NCI-H446 (cell line): Measurements from ENCODE around the gene TSPAN18.

Experiments used
- DNase-seq, 2 experiments: peaks; one replicate each; lab custom pipeline; 2025; lab: John Stamatoyannopoulos, UW

The TSPAN18 gene

GRCh38 chr11:44711113-44711786, 15.5 kb upstream of the TSPAN18 start:
- DNase-seq, result peak; percentile 61 to 92

DNA sequence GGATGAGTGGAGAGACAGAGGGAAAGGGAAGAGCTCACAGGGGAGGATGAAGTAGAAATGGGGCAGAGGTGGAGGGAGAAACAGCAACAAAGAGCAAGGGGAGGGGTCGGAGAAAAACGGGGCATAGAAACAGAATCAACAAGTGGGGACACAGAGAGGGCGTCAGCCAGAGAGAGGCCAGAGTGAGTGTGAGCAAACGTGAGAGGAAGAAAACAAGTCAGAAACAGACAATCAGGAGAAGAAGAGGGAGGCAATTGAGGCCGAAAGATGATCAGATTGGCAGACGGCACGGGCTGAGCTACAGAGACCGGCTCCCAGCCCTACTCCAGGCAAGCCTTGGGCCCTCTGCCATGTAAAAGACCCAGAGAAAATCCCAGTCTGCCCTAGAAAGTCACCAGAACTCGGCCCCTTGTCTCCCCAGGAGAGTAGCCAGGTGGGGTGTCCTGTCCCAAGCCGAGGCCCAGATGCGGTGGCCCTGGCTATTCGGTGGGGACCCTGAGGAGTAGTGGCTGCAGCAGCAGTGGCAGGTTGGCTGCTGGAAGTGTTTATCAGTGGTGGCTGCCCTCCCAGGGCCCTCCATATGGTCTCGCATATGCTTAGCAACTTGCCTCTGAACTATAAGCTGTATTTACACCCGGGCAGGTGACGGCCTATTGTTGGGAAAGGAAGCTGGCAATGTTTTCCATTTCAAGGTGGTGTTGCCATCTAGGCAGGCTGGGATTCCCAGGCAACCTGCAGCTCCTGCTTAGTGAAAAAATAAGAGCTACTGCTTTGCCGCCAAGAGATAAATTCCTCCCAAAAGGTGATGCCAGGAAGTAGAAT, 14.8 kb upstream of the TSPAN18 start:
- DNase-seq, result peak; percentile 49 to 79

GRCh38 chr11:44713022-44713421, 13.7 kb upstream of the TSPAN18 start:
- no peak for DNase-seq

DNA sequence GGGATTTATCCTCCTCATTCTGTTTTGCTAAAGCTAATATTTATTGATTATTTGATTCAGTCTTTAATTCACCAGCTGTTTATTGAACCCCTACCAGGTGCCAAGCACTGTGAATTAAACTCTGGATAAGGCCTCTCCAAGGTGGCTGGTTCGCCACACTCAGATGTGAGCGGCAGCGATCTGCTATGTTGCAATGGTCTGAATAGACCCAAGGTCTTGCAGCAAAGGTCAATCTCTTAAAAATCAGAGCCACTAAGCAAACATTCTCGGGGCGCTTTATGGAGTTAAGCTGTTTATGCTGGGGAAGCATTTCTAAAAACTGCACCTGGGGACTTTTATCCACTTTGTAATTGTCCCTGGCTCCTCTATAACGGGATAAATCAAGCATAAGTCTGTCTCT, 10.5 kb upstream of the TSPAN18 start:
- DNase-seq, result no peak

- DNase-seq, result no peak
These were observed 8.7 kb upstream of the TSPAN18 start for GRCh38 chr11:44718057-44718456.

DNA sequence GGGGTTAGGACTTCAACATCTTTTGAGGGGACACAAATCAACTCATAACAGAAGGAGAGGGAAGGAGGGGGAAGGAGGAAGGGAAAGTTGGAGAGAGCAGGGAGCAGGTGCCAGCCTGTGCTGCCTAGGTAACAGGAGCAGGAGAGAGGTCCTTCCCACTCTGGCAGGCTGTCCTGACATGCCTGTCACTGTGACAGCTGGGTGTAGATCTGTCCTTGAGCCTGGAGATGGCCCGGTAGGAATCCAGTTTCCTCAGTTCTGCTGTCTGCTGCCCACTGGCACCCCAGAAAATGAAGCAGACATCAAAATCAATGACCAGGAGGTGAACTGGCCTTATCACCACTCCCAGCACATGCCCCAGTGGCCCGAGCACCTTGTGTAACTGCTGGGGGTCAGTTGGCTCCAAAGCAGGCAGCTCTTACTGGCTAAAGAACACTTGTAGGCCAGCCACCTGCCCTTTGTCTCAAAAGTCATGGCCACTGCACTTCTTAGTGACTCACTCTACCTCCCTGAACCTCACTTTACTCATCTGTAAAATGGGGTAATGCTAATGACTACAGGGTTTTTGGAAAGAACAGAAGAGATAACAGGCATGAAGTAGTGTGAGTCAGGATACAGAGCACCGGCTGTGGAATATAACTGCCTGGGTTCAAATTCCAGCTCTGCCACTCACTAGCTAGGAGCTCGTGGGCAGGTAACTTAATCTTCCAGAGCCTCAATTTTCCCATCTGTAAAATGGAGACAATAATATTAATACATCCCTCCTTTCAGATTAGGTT, 8.0 kb upstream of the TSPAN18 start:
- no peak for DNase-seq

DNA sequence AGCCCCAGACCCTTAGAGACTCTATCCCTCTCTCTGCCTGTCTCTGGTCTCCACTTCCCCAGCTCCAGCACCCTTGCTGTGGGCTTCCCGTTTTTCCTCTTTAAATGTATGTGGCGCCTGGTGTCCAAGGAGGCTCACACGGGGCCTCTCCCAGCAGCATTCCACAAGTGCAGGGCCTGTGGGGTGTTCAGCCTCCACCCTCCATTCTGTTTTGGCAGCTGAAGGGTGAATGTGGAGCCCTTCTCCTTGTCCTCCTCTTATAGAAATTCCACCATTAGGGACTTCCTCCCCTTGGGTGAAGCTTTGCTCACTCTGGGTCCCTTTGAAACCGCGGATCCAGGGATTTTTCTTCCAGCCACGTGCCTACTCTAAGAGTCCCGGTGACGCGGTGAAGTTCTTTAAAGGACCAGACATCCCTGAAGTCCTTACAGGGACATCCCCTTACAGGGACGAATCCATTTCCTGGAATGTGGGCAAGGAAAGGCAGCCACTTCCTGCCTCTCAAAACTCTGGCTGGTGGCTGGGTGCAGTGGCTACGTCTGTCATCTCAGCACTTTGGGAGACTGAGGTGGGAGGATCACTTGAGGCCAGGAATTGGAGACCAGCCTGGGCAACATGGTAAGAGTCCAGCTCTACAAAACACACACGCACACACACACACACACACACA, 1.6 kb upstream of the TSPAN18 start:
- no peak for DNase-seq

DNA sequence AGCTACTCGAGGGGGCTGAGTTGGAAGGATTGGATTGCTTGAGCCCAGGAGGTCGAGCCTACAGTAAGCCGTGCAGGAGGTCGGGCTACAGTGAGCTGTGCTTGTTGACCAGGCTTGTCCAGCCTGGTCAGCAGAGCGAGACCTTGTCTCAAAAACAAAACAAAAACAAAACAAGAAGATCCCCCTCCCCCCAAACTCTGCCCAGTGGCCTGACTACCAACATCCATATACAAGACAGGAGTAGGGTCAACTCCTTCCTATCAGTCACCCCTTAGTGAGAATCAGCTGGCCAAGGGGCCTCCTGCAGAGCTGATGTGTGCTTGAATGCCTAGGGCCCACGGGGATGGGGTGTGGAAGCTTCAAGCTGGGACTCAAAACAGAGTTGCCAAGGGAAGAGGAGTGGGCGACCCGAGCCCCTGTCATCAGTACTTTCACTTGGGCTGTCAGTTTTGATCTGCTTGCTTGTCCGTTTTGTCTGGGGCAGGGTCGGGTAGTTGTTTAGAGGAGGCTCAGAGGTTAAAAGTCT, 942 bp upstream of the TSPAN18 start:
- no peak for DNase-seq

DNA sequence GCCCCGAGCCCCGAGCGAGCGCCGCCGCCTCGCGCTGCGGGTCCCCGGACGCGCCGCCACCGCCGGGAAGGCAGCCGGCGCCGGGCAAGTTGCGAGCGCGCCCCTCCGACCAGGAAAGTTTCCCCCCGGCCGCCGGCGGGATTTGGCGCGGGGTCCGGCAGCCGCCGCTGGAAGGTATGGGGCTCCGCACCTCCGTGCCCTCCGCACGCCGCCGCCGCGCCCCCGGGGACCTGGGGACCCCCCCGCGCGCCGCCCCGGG, 281 bp downstream of the TSPAN18 start:
- DNase-seq, result no peak

DNA sequence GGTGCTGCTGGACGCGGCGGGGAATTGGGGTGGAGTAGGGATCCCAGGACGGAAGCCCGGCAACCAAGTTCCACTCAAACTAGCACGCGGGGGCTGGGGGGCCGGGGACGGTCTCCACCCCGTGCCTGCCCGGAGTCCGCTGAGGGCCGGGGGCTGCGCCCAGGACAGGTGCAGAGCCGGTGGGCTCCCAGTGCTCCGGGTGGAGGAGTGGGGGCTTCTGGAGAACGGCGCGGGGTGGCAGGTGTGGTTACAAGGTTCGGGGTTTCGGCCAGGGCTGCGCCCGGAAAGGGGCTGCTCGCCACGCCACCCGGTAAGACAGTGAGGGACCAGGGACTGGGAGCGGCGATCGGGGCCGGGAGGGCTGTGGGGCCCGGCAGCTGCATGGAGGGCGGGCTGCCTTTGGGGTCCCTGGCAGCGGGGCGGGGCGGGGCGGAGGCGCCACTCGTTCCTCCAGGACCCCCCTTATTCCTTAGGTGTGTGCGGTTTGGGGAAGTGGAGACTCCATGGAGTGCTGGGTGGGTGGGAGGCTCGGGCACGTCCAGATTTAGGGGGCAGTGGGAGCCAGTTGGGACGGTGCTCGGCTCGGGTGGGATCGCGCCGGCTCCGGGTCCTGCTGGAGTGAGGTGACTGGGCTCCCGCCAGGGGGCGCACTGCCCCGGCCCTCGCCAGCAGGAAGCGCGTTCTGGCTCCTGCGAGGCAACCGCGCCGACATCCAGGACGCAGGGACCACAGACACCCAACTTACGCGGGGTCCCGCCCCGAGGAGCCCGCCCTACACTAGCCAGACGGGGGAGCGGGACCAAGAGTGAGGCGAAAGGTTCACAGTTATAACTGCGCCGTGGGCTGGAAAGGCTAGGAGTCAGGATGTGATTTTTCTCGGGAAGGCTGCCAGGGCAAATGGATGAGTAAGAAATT, 868 bp downstream of the TSPAN18 start:
- peak; percentile 69 to 93 for DNase-seq

DNA sequence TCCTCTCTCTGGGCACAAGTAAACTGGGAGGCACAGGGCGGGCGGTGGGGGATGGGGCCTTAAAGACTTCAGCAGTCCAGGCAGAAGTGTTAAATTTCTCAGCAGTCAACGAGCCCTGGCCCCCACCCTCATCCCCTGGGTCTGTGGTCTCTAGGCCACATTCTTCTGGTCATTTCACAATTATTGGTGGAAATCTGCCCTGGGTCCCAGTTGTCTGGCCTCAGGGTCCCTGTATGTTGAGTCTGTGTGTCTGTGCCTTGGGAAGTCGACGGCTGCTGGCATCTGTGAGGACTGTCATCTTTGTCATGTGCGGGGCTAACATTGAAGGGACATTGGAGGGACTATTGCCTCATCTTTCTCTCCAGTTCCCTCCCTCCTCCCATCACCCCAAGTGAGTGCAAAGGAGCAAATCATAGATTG, 1.7 kb downstream of the TSPAN18 start:
- no peak for DNase-seq

GRCh38 chr11:44729063-44729462, 2.3 kb downstream of the TSPAN18 start:
- no peak for DNase-seq

- no peak for DNase-seq
These were observed 3.0 kb downstream of the TSPAN18 start for GRCh38 chr11:44729713-44730112.

DNA sequence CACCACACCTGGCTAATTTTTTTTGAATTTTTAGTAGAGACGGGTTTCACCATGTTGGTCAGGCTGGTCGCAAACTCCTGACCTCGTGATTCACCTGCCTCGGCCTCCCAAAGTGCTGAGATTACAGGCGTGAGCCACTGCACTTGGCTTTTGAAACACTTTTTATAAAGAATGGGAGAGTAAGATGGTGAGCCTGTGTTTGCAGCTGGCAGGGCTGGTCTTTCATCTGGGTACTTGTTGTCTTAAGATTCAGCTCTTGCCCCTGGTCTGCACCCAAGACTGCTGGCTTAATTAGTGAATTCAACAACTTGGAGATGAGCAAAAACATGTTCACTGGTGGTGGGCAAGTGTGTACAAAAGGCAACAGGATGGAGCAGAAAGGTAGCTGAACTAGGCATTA, 4.0 kb downstream of the TSPAN18 start:
- no peak for DNase-seq

- peak; percentile 43 to 81 for DNase-seq
These were observed 5.1 kb downstream of the TSPAN18 start for GRCh38 chr11:44731685-44732430.

DNA sequence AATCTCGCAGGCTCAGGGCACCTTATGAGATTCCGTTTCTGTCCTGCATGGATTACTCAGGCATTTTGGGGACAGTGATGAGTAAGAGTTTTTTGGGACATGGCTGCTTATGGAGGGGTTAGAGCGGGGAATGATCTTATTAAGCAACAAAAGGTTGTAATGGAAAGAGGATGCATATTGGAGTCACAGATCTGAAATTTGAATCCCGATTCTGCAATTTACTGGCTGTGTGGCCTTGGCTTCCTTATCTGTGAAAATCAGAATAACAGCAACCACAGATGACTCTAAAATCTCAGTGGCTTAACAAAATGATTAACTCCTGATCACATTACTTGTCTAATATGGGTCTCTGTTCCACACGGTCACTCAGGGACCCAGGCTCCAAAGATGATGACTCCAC, 5.8 kb downstream of the TSPAN18 start:
- no peak for DNase-seq

DNA sequence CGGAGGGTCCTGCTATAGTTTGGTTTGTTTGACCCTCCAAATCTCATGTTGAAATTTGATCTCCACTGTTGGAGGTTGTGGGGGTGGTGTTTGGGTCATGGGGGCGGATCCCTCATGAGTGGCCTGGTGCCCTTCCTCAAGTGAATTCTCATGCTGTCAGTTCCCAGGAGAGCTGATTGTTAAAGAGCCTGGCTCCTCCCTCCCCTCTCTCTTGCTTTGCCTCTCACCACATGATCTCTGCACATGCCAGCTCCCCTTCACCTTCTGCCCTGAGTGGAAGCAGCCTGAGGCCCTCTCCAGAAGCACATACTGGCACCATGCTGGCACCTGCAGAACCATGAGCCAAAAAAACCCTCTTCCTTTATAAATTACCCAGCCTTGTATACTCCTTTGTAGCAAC, 7.1 kb downstream of the TSPAN18 start:
- no peak for DNase-seq

- DNase-seq, result no peak
These were observed 8.2 kb downstream of the TSPAN18 start for GRCh38 chr11:44734843-44735381.

DNA sequence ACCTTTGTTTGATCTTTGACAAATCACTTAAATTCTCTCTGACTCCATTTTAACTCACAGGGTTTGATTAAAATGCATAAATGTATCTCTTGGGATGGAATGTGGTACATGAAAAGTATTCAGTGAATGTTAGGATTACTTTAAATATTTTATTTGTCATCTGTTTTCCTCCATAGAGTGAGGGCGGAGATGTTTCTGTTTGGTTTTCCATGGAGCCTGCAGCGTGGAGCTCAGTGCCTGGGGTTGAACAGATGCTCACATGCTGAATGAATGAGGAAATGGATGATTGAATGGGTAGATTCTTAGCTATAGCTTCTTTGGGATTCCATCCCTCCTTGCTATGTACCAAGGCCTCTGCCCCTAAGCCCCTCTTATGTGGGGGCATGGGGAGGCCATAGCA, 10.0 kb downstream of the TSPAN18 start:
- DNase-seq, result no peak
